ES-I3 (cell line): Measurements from ENCODE around the gene TNRC6A.
"Not testable (repeated sequence)": the region's sequence is repeated elsewhere in the genome, so short reads cannot be mapped to it uniquely, and the experiment has no call there.

Experiments
- H3K36me3 ChIP-seq: 2 replicates; pipeline ENCODE4 v1.6.1; 2013; ENCODE audit warnings: mild to moderate bottlenecking, low read length, control low read depth, moderate library complexity; ENCODE audit not compliant: insufficient read depth
- H3K4me1 ChIP-seq: 2 replicates; pipeline ENCODE4 v1.6.1; 2013; ENCODE audit warnings: mild to moderate bottlenecking, control low read depth, low read length; ENCODE audit not compliant: insufficient read depth
- H3K9ac ChIP-seq: 2 replicates; pipeline ENCODE4 v1.6.1; 2013; ENCODE audit warnings: low read depth, mild to moderate bottlenecking, low read length, moderate library complexity
- H3K9me3 ChIP-seq: 2 replicates; pipeline ENCODE4 v1.6.1; 2013; ENCODE audit warnings: mild to moderate bottlenecking, low read length, moderate library complexity; ENCODE audit not compliant: control insufficient read depth, insufficient read depth

Gene TNRC6A

GRCh38 chr16:24781256-24781655, 51.8 kb downstream of the TNRC6A start:
- Histone ChIP-seq H3K9me3 (no peaks in the 10 kb centered on the region), H3K4me1 (no peaks in the 10 kb centered on the region), H3K36me3 (peaks cover 37% of the 10 kb centered on the region), H3K9ac (no peak overlapping the region)

GRCh38 chr16:24784121-24784520, 54.7 kb downstream of the TNRC6A start:
- Histone ChIP-seq H3K36me3 (peaks cover 23% of the 10 kb centered on the region), H3K9ac (no peak overlapping the region), H3K4me1 (no peaks in the 10 kb centered on the region), H3K9me3 (no peaks in the 10 kb centered on the region)

- Histone ChIP-seq H3K36me3 (peaks cover 47% of the 10 kb centered on the region), H3K4me1 (no peaks in the 10 kb centered on the region), H3K9ac (no peak overlapping the region), H3K9me3 (no peaks in the 10 kb centered on the region)
These were observed 60.4 kb downstream of the TNRC6A start for GRCh38 chr16:24789881-24790280.

- Histone ChIP-seq H3K9ac (no peak overlapping the region), H3K36me3 (peaks cover 69% of the 10 kb centered on the region)
These were observed 71.1 kb downstream of the TNRC6A start for GRCh38 chr16:24800586-24800985.

GRCh38 chr16:24801761-24802302, 72.4 kb downstream of the TNRC6A start:
- Histone ChIP-seq H3K9ac (no peak overlapping the region), H3K9me3 (no peaks in the 10 kb centered on the region), H3K4me1 (no peaks in the 10 kb centered on the region), H3K36me3 (peaks cover 69% of the 10 kb centered on the region)

More at GRCh38 chr16:24800586-24800985, 71.1 kb downstream of the TNRC6A start:
- no peaks in the 10 kb centered on the region for H3K9me3 ChIP-seq
- no peaks in the 10 kb centered on the region for H3K4me1 ChIP-seq

- H3K36me3 ChIP-seq, result peaks cover 59% of the 10 kb centered on the region
- no peaks in the 10 kb centered on the region for H3K9me3 ChIP-seq
- no peaks in the 10 kb centered on the region for H3K4me1 ChIP-seq
- H3K9ac ChIP-seq, result no peak overlapping the region
These were observed 76.0 kb downstream of the TNRC6A start for GRCh38 chr16:24805484-24805883.

- Histone ChIP-seq H3K9me3 (no peaks in the 10 kb centered on the region), H3K36me3 (peaks cover 58% of the 10 kb centered on the region), H3K4me1 (no peaks in the 10 kb centered on the region), H3K9ac (no peak overlapping the region)
These were observed 77.8 kb downstream of the TNRC6A start for GRCh38 chr16:24807301-24807700.

- Histone ChIP-seq H3K36me3 (peaks cover 55% of the 10 kb centered on the region), H3K4me1 (no peaks in the 10 kb centered on the region)
These were observed 81.7 kb downstream of the TNRC6A start for GRCh38 chr16:24810951-24811843.

GRCh38 chr16:24812813-24813212, 83.4 kb downstream of the TNRC6A start:
- not testable (repeated sequence) for H3K9ac ChIP-seq, H3K4me1 ChIP-seq, H3K9me3 ChIP-seq
- peaks cover 56% of the 10 kb centered on the region for H3K36me3 ChIP-seq

More at GRCh38 chr16:24810951-24811843, 81.7 kb downstream of the TNRC6A start:
- Histone ChIP-seq H3K9ac (no peak overlapping the region), H3K9me3 (no peaks in the 10 kb centered on the region)

- Histone ChIP-seq H3K9me3 (no peaks in the 10 kb centered on the region), H3K4me1 (no peaks in the 10 kb centered on the region), H3K9ac (no peak overlapping the region), H3K36me3 (peaks cover 67% of the 10 kb centered on the region)
These were observed 85.6 kb downstream of the TNRC6A start for GRCh38 chr16:24815021-24815420.

GRCh38 chr16:24816688-24817087, 87.2 kb downstream of the TNRC6A start:
- no peaks in the 10 kb centered on the region for H3K9me3 ChIP-seq
- no peak overlapping the region for H3K9ac ChIP-seq
- no peaks in the 10 kb centered on the region for H3K4me1 ChIP-seq
- H3K36me3 ChIP-seq, result peaks cover 72% of the 10 kb centered on the region

GRCh38 chr16:24819462-24820040, 90.1 kb downstream of the TNRC6A start:
- Histone ChIP-seq H3K36me3 (peaks cover 69% of the 10 kb centered on the region), H3K9ac (no peak overlapping the region), H3K9me3 (no peaks in the 10 kb centered on the region), H3K4me1 (no peaks in the 10 kb centered on the region)

GRCh38 chr16:24820522-24820921, 91.1 kb downstream of the TNRC6A start:
- Histone ChIP-seq H3K9ac (no peak overlapping the region), H3K36me3 (peaks cover 64% of the 10 kb centered on the region), H3K4me1 (no peaks in the 10 kb centered on the region), H3K9me3 (no peaks in the 10 kb centered on the region)

- no peaks in the 10 kb centered on the region for H3K4me1 ChIP-seq
- no peaks in the 10 kb centered on the region for H3K9me3 ChIP-seq
- peaks cover 70% of the 10 kb centered on the region for H3K36me3 ChIP-seq
- H3K9ac ChIP-seq, result no peak overlapping the region
These were observed 91.7 kb downstream of the TNRC6A start for GRCh38 chr16:24821129-24821528.

GRCh38 chr16:24822542-24822941, 93.1 kb downstream of the TNRC6A start:
- Histone ChIP-seq H3K36me3 (peaks cover 60% of the 10 kb centered on the region), H3K4me1 (no peaks in the 10 kb centered on the region), H3K9ac (no peak overlapping the region), H3K9me3 (no peaks in the 10 kb centered on the region)
